ENCODE measurements around the gene FRMD5.

The FRMD5 gene

GRCh38 chr15:44163370-44163769 lies 31.7 kb downstream of the FRMD5 start:
- DNase-seq (ENCODE audit: low read depth in 2 of 3, low spot score in 1 of 3) = no peak

DNA sequence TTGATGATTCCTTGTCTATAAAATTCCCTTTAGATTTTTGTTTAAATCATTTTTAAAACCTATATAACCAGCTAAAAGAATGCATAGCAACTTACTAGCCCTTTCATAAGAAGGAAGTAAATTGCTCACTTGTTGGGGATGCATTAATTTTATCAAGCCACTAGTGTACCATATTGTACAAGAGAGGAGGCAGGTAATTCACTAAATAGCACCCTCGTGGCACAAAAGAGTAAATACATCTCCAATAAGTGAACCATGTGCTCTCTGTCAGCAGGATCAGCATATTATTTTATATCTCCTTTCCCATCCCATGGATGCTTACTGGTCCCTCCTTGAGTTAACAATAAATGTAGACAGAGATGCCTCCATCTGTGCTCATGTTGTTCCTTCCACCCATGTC lies 34.3 kb downstream of the FRMD5 start:
- DNase-seq (ENCODE audit: low read depth in 2 of 3, low spot score in 1 of 3) = no peak

DNA sequence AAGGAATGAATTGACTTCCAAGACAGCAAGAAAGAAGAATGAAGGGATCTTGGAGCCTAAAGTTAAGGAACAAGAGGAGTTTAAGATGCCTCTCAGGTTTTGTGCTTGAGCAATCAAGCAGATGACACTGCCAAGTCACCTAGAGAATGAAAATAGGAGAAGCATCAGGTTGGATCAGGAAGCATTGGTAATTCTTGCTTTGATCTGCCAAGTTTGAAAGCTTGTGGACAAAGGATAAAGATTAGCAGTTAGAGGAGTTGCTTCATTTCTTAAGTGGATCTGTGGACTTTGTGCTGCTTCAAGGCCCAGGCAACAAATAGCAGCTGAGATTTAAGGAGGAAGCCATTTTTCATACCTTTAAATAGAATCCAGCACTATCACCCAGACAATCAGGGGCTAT lies 35.6 kb downstream of the FRMD5 start:
- DNase-seq (ENCODE audit: low read depth in 2 of 3, low spot score in 1 of 3) = no peak

DNA sequence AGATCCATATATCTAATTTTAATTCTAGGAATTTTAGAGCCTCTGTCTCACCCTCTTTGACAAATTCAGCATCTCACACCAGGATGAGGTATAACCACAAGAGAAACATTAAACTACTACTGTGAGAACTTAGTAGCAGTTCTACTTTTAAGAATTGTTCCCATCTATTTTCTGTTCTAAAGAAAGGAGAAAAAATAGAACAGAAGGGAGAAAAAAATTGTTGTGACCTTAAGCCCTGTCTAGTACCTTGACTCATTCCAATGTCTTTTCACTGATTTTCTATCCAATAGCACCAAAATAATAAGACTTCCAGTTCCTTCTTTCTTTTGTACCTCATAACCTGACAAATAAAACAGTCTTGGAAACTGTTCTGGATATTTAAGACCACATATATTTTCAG lies 37.0 kb downstream of the FRMD5 start:
- DNase-seq (ENCODE audit: low read depth in 2 of 3, low spot score in 1 of 3) = no peak

- no peak for DNase-seq (ENCODE audit: low read depth in 2 of 3, low spot score in 1 of 3)
Measured at GRCh38 chr15:44157679-44158078, 37.4 kb downstream of the FRMD5 start.

DNA sequence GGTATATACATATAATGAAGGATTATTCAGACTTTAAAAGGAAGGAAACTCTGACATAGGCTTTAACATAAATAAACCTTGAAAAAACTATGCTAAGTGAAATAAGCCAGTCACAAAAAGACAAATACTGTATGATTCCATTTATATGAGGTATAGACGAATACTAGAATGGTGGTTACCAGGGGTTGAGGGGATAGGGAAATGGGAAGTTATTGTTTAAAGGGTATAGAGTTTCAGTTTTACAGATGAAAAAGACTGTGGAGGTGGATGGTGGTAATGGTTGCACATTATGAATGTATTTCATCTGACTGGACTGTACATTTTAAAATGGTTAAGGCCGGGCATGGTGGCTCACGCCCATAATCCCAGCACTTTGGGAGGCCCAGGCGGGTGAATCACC lies 41.7 kb downstream of the FRMD5 start:
- no peak for DNase-seq (ENCODE audit: low read depth in 2 of 3, low spot score in 1 of 3)

DNA sequence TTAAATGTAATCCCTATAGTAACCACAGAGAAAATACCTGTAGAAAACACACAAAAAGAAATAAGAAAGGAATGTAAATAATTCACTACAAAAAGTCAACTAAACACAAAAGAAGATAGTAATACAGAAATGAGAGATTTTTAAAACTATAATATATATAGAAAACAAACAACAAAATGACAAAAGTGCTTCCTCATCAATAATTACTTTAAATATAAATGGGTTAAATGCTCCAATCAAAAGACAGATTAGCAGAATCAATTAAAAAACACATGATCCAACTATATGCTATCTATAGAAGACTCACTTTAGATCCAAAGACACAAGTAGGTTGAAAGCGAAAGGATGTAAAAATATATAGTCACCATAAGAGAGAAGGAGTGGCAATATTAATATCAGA lies 45.8 kb downstream of the FRMD5 start:
- no peak for DNase-seq (ENCODE audit: low read depth in 2 of 3, low spot score in 1 of 3)

DNA sequence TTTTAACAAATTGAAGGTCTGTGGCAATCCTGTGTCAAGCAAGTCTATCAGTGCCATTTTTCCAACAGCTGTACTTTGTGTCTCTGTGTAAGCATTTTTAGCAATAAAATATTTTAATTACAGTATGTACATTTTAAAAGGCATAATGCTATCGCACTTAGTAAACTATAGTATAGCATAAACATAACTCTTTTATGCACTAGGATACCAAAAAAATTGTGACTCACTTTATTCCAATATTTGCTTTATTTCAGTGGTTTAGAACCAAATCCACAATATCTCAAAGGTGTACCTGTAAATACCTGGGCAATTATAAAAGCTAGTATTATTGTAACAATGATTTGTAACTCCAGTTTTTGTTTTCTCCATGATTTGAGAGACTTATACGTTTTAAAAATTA lies 46.5 kb downstream of the FRMD5 start:
- no peak for DNase-seq (ENCODE audit: low read depth in 2 of 3, low spot score in 1 of 3)

- DNase-seq (ENCODE audit: low read depth in 2 of 3, low spot score in 1 of 3) = no peak
Measured at GRCh38 chr15:44147636-44148035, 47.4 kb downstream of the FRMD5 start.

GRCh38 chr15:44145495-44145894 lies 49.6 kb downstream of the FRMD5 start:
- DNase-seq (ENCODE audit: low read depth in 2 of 3, low spot score in 1 of 3) = no peak

DNA sequence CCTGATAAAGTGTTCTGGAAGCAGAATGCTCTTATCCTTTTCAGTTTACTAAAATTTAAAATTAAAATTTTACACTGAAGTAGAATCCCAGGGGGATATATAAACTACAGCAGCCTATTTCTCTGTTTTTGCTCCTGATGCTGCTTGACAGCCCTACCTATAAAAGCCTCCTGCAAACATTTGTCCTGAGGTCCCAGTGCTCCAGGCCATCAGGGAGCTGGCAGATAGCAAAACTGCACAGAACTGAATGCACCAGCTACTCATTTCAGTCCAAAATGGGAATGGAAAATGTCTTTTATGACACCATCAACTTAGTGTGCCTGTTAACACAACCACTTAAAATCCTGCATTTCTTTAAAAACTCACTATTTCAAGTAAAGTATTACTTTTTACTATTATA lies 50.1 kb downstream of the FRMD5 start:
- no peak for DNase-seq (ENCODE audit: low read depth in 2 of 3, low spot score in 1 of 3)

- no peak for DNase-seq (ENCODE audit: low read depth in 2 of 3, low spot score in 1 of 3)
Measured at GRCh38 chr15:44144184-44144583, 50.9 kb downstream of the FRMD5 start.

- DNase-seq (ENCODE audit: low read depth in 2 of 3, low spot score in 1 of 3) = no peak
Measured at GRCh38 chr15:44137750-44138149, 57.3 kb downstream of the FRMD5 start.

DNA sequence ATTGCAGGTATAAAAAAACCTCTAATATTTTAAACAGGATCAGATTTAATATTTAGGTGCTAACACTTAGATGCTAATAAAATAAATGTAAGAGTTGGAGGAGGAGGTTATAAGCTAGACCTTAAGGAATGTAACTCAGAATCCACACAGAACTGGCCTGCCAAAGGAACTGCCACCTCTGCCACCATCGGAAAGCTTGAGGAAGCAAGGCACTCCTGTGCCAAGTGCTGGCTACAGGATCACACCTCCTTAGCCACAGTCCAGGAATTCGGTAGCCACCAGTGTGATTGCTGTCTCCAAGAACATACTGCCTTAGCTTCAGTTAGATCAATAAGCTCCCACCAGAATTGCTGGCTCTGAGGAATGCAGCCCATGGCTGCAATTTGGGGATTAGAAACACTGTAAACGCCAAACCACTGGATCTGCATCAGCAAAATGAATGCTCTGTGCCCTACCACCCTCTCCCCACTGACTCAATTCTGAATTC lies 58.0 kb downstream of the FRMD5 start:
- no peak for DNase-seq (ENCODE audit: low read depth in 2 of 3, low spot score in 1 of 3)

- no peak for DNase-seq (ENCODE audit: low read depth in 2 of 3, low spot score in 1 of 3)
Measured at GRCh38 chr15:44132057-44132456, 63.0 kb downstream of the FRMD5 start.

DNA sequence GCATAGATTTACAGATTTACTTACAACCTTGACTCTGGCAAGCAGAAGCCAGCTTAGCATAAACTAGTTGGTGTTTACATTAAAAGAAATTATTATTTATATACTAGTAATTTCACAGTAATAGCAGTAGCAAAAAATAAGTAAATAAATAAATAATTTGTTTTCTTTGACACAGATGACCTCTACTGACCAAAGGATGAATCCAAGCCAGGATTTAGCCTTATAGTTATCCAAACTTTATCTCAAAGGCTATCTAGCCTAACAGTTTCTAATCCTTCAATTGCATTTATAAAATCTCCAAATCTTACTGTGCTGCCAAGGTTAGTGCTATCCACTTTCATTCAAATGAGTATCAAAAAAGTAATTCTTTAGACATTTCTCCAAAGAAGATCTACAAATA lies 64.3 kb downstream of the FRMD5 start:
- no peak for DNase-seq (ENCODE audit: low read depth in 2 of 3, low spot score in 1 of 3)

DNA sequence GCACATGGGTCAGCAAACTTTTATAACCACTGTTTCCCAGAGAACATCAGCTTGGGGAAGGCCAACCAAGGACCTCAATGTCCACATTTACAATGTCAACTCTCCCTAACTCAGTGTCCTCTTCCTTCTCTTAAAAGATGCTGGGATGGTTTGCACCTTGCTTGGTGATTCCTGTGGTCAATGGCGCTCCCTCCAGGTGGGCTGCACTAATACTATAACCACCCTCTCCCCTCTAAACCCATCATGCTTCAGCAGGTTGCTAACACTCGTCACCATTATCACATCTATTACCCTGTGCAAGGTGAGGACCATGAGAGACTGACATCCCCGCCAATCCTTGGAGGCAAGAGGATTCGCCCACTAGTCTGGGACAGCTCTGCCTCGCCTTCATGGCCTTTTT lies 65.2 kb downstream of the FRMD5 start:
- no peak for DNase-seq (ENCODE audit: low read depth in 2 of 3, low spot score in 1 of 3)

DNA sequence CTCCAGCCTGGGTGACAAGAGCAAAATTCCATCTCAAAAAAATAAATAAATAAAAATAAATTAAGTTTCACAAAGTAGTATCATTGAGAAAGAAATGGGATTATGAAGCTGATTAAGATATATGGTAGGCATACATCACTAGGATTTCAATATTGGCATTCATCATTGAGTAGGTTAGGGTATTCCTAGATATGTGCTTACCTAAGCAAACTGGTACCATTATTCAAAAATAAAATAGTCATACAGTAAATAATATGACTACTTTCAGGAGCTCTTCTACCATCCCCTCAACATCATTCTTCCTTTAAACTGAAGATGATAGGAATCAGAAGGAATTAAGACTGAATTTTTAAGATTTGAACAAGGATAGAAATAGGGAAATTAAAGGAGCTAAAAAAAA lies 66.6 kb downstream of the FRMD5 start:
- no peak for DNase-seq (ENCODE audit: low read depth in 2 of 3, low spot score in 1 of 3)

DNA sequence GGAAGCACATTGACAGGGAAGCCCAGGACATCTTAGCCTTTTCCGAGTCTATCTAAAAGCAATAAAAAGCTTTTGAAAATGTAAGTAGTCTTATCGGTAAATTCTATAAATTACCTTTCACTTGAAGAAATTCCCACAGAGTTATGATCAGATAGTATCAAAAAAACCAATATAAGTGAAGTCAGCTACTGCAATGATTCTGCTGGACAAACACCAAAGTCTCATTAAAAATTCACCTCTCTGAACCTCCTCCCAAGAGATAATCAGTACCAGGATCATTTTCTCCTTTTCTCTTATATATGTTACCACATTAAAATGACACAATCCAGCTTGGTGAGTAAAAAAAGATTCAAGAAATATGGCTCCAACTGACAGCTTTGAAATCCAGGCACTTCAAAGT lies 69.2 kb downstream of the FRMD5 start:
- no peak for DNase-seq (ENCODE audit: low read depth in 2 of 3, low spot score in 1 of 3)

GRCh38 chr15:44102675-44103254 lies 92.3 kb downstream of the FRMD5 start:
- no peak for DNase-seq (ENCODE audit: low read depth in 2 of 3, low spot score in 1 of 3)

DNA sequence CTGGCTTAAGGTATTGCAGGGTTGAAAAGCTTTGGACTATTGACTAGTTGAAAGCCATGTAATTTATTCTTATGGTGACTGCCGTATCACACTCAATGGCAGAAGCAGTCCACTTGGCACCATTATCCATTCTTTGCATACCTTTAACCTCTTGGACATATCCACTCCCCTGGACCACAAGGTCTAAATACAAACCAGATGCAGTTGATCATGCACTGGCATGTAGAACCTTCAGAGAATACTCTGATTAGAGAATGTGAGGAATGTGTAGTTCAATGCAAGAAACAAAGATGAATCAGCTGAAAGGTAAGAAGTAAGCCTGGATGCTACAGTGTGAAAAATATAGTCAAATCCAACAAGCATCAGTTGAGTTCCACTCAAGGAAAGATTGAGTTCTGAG lies 93.1 kb downstream of the FRMD5 start:
- no peak for DNase-seq (ENCODE audit: low read depth in 2 of 3, low spot score in 1 of 3)

- DNase-seq (ENCODE audit: low read depth in 2 of 3, low spot score in 1 of 3) = no peak
Measured at GRCh38 chr15:44101286-44101685, 93.8 kb downstream of the FRMD5 start.

- DNase-seq (ENCODE audit: low read depth in 2 of 3, low spot score in 1 of 3) = no peak
Measured at GRCh38 chr15:44099671-44100070, 95.4 kb downstream of the FRMD5 start.

GRCh38 chr15:44097552-44097951 lies 97.5 kb downstream of the FRMD5 start:
- DNase-seq (ENCODE audit: low read depth in 2 of 3, low spot score in 1 of 3) = no peak
